Activated CD8-positive, alpha-beta memory T cell treated with anti-CD3 and anti-CD28 coated beads for 36 hours (primary cell): Measurements from ENCODE around the gene BRMS1. TPM values are rescaled to one million over a fixed set of nuclear protein-coding genes. Genes with fewer than 3 reads are reported as not detected.

Source experiments
- CTCF ChIA-PET: fragments of 350-600 bp; sonication (Branson Sonifier 250); formaldehyde crosslinking; loops from one replicate; lab custom pipeline; 2021; ENCODE audit warnings: antibody characterized with exemption; lab: Charles Lee
- POLR2A ChIA-PET: fragments of 350-600 bp; sonication (Branson Sonifier 250); formaldehyde crosslinking; loops from one replicate; lab custom pipeline; 2021; ENCODE audit warnings: antibody characterized with exemption; lab: Charles Lee
- total RNA-seq, 2 experiments: library from RNA; stranded (reverse); gene quantifications; one replicate each; pipeline ENCODE4 v1.2.3, GENCODE V29; 2021

Gene BRMS1
- total RNA-seq, 2 experiments from 2014 or later = 57.1 to 59.3 TPM

DNA sequence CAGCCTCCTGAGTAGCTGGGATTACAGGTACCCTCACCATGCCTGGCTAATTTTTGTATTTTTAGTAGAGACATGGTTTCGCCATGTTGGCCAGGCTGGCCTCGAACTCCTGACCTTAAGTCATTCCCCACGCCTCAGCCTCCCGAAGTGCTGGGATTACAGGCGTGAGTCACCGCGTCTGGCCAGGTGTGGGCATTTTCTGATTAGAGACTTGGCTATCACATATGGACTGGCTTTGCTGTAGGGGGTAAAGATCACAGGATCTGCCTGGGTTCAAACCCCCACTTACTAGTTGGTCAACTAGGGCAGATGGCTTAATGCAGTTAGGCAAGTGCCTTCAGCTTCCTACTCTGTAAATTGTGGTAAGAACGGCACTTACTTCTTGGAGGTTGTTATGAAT lies 34.6 kb downstream of the BRMS1 start:
- ChIA-PET POLR2A (no interaction called here), CTCF (interaction anchor here (3.8 to 5.1 kb wide), 2 partner anchors 36 to 77 kb away, joined by 36 to 44 read pairs; partner anchors contain the start of genes B4GAT1 and BRMS1)

DNA sequence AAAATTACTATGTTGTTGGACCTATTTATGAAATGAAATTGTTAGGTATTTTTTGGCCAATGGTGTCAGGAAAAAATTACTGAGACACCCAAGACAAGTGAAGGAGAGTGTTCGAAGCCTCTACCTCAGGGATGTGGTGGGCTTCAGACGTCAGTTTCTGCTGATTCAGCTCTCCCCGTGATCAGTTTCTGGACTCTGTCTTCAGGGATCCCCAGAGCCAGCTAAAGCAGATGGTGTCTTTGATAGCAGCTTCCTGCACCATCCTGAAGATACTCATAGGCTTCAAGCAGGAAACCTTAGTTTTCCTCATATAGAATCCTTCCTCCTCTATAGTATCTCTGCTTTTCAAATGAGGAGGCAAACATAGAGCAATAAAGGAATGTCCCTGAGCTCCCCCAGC lies 35.4 kb downstream of the BRMS1 start:
- ChIA-PET CTCF (interaction anchor here (5.1 kb wide), 1 partner anchor 37 kb away, joined by 36 read pairs; the partner anchor contains the start of genes B4GAT1 and BRMS1), POLR2A (no interaction called here)

DNA sequence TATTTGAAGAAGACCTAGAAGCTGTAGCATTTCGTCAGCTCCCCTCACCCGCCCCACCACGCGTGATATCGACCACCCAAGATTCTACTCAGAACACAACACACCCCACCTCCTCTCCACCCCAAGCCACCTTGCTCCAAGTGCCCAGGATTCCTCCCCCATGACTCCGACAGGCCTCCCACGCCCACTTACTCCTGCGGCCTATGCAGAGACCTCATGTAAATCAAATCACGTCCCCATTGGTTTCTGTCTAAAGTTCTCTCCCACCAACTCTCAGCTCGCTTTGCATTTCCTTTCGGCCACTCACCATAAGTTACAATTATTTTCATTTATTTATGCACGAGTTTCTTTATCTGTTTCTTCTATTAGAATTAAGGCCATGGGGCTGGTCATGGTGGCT lies 42.2 kb downstream of the BRMS1 start:
- POLR2A ChIA-PET = no interaction called here

DNA sequence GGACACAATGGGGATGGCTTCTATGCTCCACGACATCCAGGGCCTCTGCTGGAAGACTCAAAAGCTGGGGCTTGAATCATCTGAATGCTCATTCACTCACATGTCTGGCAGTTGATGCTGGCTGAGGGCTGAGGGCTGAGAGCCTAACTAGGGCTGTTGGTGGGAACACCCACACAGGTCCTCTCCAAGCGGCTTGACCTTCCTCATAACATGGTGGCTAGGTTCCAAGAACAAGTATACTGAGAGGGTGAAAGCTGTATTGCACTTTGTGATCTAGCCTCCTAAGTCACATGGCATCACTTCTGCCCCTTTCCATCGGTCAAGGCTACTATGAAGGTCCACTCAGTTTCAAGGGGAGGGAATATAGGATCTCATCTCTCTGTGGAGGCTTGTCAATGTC lies 45.7 kb downstream of the BRMS1 start:
- ChIA-PET POLR2A (no interaction called here), CTCF (no interaction called here)

More for the DNA sequence above, 42.2 kb downstream of the BRMS1 start:
- CTCF ChIA-PET = interaction anchor here (0.9 to 1.0 kb wide), 2 partner anchors 20 to 41 kb away, joined by 4 read pairs; no protein-coding TSS in a partner anchor

DNA sequence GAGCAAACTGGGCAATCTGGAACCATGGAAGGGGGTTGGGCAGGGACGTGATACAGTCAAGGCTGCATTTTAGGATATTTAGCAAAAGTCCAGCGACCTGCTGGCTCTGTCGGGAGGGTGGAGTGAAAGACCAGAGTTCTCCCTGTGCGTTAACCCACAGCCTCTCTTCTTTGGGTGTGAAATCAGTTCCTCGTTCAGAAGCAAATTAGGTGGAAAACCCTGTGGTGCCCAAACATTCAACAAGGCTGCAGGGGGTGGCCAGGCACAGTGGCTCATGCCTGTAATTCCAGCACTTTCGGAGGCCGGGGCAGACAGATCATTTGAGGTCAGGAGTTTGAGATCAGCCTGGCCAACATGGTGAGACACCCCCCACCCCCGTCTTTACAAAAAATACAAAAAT lies 47.3 kb downstream of the BRMS1 start:
- POLR2A ChIA-PET = no interaction called here
- CTCF ChIA-PET = interaction anchor here (0.6 to 1.3 kb wide), 3 partner anchors 14 to 89 kb away, joined by 3 read pairs; no protein-coding TSS in a partner anchor

DNA sequence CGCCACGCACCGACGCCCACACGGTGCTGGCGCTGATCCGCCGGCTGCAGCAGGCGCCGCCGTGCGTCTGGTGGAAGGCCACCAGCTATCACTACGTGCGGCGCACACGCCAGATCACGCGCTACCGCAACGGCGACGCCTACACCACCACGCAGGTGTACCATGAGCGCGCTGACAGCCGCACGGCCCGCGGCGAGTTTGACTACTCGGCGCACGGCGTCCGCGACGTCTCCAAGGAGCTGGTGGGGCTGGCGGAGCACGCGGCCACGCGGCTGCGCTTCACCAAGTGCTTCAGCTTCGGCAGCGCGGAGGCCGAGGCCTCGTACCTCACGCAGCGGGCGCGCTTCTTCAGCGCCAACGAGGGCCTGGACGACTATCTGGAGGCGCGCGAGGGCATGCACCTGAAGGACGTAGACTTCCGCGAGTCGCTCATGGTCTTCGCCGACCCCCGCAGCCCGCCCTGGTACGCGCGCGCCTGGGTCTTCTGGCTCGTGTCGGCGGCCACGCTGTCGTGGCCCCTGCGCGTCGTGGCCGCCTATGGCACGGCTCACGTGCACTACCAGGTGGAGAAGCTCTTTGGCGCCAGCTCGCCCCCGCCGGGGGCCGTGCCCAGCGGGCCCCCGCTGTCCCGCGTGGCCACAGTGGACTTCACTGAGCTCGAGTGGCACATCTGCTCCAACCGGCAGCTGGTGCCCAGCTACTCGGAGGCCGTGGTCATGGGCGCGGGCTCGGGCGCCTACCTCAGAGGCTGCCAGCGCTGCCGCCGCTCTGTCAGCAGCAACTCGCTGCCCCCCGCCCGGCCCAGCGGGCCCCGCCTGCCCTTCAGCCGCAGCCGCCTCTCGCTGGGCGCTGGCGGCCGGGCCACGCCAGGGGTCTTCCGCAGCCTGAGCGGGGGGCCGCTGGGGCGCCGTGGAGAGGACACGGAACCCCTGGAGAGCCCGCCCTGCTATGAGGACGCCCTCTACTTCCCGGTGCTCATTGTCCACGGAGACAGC lies 50.0 kb downstream of the BRMS1 start:
- CTCF ChIA-PET = no interaction called here

DNA sequence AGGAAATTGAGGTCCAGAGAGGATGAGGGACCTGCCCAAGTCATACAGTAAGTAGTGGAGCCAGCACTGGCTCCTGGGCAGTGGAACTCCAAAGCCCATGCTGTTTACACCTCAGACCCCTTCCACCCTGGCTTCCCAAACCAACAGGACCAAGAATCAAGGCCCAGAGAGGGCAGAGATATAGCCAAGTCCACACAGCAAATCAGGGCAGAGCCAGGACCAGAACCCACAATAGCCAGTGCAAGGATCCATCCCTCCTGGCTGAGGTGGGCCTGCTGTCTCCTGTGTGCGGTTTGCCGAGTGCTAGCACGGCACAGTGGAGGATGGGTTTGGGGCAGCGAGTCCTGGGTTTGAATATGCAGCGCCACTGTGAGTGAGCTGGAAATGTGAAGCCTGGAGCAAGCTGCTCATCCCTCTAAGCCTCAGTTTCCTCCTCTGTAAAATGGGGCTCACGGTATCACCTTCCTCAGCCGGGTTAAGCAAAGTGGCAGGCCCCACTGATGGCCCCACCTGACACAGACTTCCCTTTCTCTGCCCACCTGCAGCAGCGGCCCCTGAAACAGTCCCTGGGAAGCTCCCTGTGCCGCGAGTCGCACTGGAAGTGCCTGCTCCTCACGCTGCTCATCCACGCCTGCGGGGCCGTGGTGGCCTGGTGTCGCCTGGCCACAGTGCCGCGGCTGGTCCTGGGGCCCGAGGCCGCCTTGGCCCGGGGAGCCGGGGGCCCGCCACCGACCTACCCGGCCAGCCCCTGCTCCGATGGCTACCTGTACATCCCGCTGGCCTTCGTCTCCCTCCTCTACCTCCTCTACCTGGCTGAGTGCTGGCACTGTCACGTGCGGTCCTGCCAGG lies 50.9 kb downstream of the BRMS1 start:
- CTCF ChIA-PET = no interaction called here
- POLR2A ChIA-PET = no interaction called here

More for the DNA sequence above, 50.0 kb downstream of the BRMS1 start:
- POLR2A ChIA-PET = no interaction called here

DNA sequence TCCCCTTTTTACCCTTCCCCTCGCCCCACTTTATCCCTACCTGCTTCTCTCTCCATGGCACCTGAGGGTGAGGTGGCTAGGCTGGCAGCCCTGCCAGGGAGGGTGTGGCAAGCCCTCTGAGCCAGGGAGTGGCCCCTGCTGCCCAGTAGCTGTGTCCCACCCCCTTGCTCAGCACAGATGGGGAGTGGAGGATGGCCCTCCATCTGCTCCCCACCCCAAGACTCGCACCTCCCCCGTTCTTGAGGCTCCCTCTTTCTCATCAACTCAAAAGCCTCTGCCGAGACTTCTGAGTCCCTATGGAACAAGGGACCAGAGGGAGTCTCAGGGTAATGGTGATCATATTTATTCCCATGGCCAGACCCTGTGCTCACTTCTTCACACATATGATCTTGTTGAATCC lies 51.6 kb downstream of the BRMS1 start:
- ChIA-PET POLR2A (no interaction called here), CTCF (no interaction called here)

DNA sequence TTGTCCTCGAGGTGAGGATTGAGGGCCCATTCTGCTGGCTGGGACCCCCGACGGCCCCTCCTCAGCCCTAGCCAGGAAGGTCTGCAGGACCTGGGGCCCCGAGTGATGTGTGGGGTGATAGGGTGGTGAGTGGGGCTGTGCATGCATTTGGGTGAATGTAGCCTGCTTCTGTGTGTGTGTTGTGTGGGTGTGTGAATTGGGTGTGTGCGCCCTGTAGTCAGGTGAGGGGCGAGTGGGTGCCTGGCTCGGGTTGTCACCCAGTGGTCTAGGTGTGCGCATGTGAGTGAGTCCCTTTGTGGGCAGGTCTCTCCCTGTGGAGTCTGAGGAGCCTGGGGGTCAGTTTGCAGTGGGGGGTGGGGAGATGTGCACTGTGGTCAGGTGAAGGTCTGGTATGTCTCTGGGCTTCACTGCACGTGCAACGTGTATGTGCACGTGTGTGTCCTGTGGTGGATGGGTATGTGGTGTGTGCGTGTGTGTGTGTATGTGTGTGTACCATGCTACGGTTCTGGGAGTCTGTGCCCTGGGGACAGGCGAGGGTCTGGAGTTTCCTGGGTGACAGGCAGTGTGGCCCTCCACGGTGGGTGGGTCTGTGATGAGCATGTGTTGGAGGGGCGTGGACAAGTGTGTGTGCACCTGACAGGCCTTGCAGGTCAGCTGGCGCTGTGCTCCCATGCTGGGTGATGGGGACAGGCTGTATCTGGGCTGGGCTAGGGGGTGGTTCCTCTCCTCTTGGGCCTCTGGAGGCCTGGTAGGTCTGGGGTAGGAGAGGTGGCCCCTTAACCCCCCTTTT lies 52.2 kb downstream of the BRMS1 start:
- POLR2A ChIA-PET = no interaction called here
- CTCF ChIA-PET = no interaction called here

DNA sequence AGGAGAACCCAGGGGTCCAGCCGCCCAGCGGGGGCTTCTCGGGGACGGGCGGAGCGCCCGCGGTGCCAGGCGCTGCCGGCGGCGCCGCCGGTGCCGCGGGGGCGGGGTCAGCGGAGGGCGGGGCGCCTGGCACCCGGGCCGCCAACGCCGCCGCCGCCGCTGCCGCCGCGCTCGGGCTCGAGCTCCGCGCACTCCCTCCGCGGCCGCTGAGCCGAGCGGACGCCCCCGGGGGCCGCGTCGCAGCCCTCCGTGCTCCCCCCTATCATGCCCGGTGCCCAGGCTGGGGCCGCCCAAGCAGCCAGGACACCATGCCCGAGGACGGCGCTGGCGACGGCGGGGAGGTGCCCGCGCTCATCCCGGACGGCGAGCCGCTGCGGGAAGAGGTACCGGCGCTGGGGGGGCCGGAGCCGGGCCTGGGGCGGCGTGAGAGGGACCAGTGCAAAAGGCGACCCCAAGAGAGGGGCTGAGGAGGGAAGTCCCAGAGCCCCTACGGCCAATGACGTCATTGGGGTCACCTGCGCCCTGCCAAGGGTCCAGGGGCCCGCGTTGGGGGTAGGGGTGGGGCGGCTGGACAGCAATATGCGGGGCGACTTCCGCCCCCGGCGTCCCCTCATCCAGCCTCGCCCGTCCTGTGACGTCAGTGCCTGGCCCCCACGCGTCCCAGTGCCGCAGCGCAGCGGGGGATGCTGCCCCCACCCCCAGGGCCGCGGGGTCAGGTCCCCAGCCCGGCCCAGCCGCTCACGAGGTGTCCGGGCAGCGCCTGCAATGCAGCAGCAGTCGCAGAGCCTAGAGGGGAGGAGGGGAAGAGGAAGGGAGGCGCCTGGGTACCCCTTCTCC lies 53.0 kb downstream of the BRMS1 start, which contains the start of gene TMEM151A:
TSS of gene TMEM151A (plus strand) at position 189 of the 837 bp plus-strand sequence. CDS start at position 309, 120 bp downstream.
- CTCF ChIA-PET = interaction anchor here (0.9 to 1.5 kb wide), 4 partner anchors 9 to 70 kb away, joined by 3 to 5 read pairs (median 4); no protein-coding TSS in a partner anchor
- POLR2A ChIA-PET = no interaction called here

DNA sequence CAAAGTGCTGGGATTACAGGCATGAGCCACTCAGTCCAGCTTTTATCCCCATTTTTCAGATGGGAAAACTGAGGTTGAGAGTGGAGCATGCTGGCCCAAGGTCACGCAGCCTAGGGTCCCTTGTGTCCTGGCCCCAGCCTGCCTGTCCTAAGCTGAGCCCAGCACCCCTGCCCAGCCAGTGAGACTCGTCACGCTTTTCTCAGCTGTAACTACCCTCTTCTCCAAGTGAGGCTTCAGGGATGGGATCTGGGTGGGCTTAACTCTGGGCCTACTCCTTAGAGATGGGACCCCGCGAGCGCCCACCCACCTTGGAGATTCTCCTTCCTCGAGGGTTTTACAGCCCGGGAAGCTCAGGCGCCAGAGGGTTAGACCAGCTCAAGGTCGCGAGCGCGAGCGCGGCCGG lies 53.6 kb downstream of the BRMS1 start:
- POLR2A ChIA-PET = interaction anchor here (0.6 kb wide), 1 partner anchor 12 kb away, joined by 6 read pairs; no protein-coding TSS in a partner anchor
- CTCF ChIA-PET = interaction anchor here (0.9 to 1.5 kb wide), 4 partner anchors 9 to 69 kb away, joined by 3 to 5 read pairs (median 4); no protein-coding TSS in a partner anchor

DNA sequence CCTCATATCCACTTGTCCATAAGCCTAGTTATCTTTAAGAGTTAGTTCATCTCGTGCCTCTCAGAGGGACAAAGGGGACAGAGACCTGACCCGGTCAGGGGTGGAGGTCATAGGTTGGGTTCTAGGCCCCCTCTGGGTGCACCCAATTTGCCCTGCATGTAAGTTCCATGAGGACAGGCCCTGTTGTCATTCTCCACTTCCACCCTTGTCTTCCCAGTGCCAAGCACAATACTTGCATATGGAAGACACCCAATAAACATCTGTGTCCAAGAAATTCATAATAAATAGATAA lies 54.6 kb downstream of the BRMS1 start:
- POLR2A ChIA-PET = interaction anchor here (2.6 kb wide), 1 partner anchor 27 kb away, joined by 9 read pairs; the partner anchor contains the start of gene CD248
- CTCF ChIA-PET = interaction anchor here (0.6 to 2.6 kb wide), 2 partner anchors 301 to 388 kb away, joined by 4 to 6 read pairs; partner anchors contain the start of gene RBM4B

DNA sequence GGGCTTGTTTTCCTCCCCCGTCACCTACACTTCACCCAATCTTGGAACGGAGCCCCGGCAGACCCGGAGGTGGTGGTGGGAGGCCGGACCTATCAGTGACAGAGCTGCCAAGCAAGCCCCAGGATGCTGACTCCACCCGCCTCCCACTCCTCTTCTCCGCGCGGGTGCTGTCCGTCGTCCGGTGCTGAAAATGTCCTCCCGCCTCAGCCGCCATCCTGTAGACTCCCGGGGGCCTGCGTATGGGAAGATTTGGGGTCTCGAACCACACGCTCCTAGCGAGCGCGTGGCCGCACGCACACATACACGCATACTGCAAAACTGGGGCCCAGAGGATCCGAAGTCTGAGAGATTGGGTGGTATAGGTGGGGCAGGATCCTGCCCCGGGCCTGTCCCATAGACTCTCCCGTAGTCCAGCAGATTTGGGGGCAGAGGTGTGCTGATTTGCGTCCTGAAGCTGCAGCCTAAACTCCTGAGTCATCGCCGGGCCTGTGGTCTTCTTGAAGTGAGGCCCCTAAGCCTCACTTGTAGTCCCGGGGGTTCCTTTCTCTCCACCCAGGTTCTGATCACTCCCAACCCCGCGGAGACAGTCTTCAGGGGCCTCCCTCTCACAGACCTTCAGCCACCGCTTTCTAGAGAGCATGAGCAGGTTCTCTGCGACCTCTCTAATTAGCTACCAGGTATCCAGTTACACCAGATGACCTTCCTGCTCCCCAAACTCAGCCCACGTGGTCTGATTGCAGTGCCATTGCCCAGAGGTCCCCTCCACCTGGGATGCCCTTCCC lies 55.2 kb downstream of the BRMS1 start:
- ChIA-PET CTCF (interaction anchor here (0.8 to 2.7 kb wide), 6 partner anchors 8 to 388 kb away, joined by 3 to 16 read pairs (median 6); partner anchors contain the start of genes BRMS1 and RBM4B), POLR2A (interaction anchor here (0.6 to 2.6 kb wide), 10 partner anchors 10 to 1363 kb away, joined by 3 to 9 read pairs (median 4); partner anchors contain the start of genes CD248, CST6 and RIN1)

DNA sequence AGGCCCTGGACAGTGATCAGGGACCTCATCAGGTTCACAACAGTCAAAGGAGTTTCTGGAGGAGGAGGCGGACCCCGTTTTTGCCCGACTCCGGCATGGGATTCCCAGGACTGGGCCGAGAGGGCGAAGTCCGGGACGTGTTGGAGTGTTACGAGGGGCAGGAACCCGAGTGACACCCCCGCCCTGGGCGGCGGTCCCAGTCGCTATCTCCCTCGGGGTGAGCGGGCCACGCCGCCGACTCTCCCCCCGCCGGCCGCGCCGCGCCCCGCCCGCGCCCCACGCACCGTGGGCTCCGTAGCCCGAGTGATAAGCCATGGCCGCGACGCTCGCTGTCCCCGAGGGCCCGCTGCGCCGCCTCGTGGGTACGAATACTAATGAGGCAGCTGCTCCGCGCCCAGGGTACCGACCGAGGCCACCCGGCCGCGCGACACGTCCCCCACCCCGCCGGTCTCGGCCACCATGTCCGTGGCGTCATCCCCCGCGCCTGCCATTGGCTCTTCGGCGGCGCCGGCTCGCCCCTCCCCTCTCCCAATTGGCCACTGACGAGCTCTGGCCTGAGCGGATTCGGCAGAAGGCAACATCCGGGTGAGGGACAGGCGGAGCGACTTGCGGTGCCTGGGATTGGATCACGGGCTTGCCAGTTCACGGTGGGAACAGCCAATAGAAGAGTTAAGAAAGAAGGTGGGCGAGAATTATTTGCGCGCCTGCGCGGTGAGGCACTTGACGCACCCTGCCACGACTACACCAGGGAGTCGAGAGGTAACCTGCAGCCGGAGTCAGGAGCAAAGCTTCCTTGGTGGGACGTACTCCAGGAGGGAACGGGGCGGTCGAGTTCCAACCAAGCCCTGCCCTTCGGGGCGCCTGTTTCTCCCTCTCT lies 56.0 kb downstream of the BRMS1 start, which contains the start of gene YIF1A:
TSS of gene YIF1A (minus strand) at position 473 of the 877 bp plus-strand sequence. CDS start at position 315, 158 bp downstream.
- POLR2A ChIA-PET = interaction anchor here (0.6 to 2.6 kb wide), 11 partner anchors 9 to 1362 kb away, joined by 3 to 9 read pairs (median 3); partner anchors contain the start of genes CD248, CST6 and RIN1
- CTCF ChIA-PET = interaction anchor here (0.5 to 2.7 kb wide), 9 partner anchors 8 to 389 kb away, joined by 3 to 16 read pairs (median 4); partner anchors contain the start of genes BRMS1, RAB1B and RBM4B
